HepG2 (cell line): ENCODE data around the gene SORL1-AS1.

Source experiments
- ERF ChIP-seq: IDR thresholded peaks from 2 replicates; pipeline ENCODE4 v1.6.1; 2018; ENCODE audit warnings: missing biosample characterization, missing genetic modification reagents
- MAFK ChIP-seq, 2 experiments: IDR thresholded peaks in 1 of 2; conservative IDR thresholded peaks in 1 of 2; 2 replicates each; pipeline ENCODE4 v1.6.1; 2011; ENCODE audit warnings: improper control_type of control experiment in 2 of 2, low read length in 2 of 2
- SIN3B ChIP-seq: fragments of 150-350 bp; IDR thresholded peaks from 2 replicates; pipeline ENCODE4 v1.6.1; 2014; ENCODE audit warnings: low read length
- SKI ChIP-seq: fragments of 450-650 bp; IDR thresholded peaks from one replicate; pipeline ENCODE4 v1.6.1; 2018; ENCODE audit warnings: mild to moderate bottlenecking; ENCODE audit not compliant: partially characterized antibody
- YEATS2 ChIP-seq: sonication (generic); formaldehyde crosslinking; IDR thresholded peaks from 2 replicates; pipeline ENCODE4 v1.4.0; 2020; ENCODE audit warnings: missing genetic modification reagents, borderline replicate concordance
- ZBTB42 ChIP-seq: sonication (generic); formaldehyde crosslinking; IDR thresholded peaks from 2 replicates; pipeline ENCODE4 v1.5.0; 2020; ENCODE audit warnings: mild to moderate bottlenecking, missing genetic modification reagents
- ZEB1 ChIP-seq: IDR thresholded peaks from 2 replicates; pipeline ENCODE4 v1.6.1; 2012; ENCODE audit warnings: mild to moderate bottlenecking, low read depth, inconsistent platforms; ENCODE audit not compliant: insufficient replicate concordance
- ZMAT3 ChIP-seq: sonication (generic); formaldehyde crosslinking; conservative IDR thresholded peaks from 2 replicates; pipeline ENCODE4 v1.7.0; 2021; ENCODE audit warnings: missing genetic modification reagents
- ZNF12 ChIP-seq: sonication (generic); formaldehyde crosslinking; IDR thresholded peaks from 2 replicates; pipeline ENCODE4 v1.5.0; 2020; ENCODE audit warnings: missing genetic modification reagents
- ZNF142 ChIP-seq: sonication (generic); formaldehyde crosslinking; IDR thresholded peaks from 2 replicates; pipeline ENCODE4 v1.4.0; 2020; ENCODE audit warnings: missing genetic modification reagents
- ZNF263 ChIP-seq: sonication (generic); formaldehyde crosslinking; IDR thresholded peaks from 2 replicates; pipeline ENCODE4 v1.4.0; 2020; ENCODE audit warnings: missing genetic modification reagents
- ZNF318 ChIP-seq: sonication (generic); formaldehyde crosslinking; IDR thresholded peaks from 2 replicates; pipeline ENCODE4 v1.4.0; 2020; ENCODE audit warnings: mild to moderate bottlenecking, missing genetic modification reagents
- ZNF343 ChIP-seq: sonication (generic); formaldehyde crosslinking; IDR thresholded peaks from 2 replicates; pipeline ENCODE4 v1.4.0; 2020; ENCODE audit warnings: mild to moderate bottlenecking, missing genetic modification reagents
- ZNF367 ChIP-seq: sonication (generic); formaldehyde crosslinking; IDR thresholded peaks from 2 replicates; pipeline ENCODE4 v1.4.0; 2020; ENCODE audit warnings: missing genetic modification reagents, borderline replicate concordance
- ZNF547 ChIP-seq: sonication (generic); formaldehyde crosslinking; IDR thresholded peaks from 2 replicates; pipeline ENCODE4 v1.5.1; 2020; ENCODE audit warnings: mild to moderate bottlenecking, missing genetic modification reagents
- ZNF713 ChIP-seq: sonication (generic); formaldehyde crosslinking; IDR thresholded peaks from 2 replicates; pipeline ENCODE4 v1.4.0; 2020; ENCODE audit warnings: mild to moderate bottlenecking, missing genetic modification reagents
- ZNF878 ChIP-seq: sonication (generic); formaldehyde crosslinking; IDR thresholded peaks from 2 replicates; pipeline ENCODE4 v1.8.1; 2023; ENCODE audit warnings: mild to moderate bottlenecking, missing genetic modification reagents, moderate library complexity

SORL1-AS1 gene

GRCh38 chr11:121451178-121451985 lies 1.4 kb downstream of the SORL1-AS1 start (continued):
- TF ChIP-seq ZNF142 (CRISPR knock-in tag) (no peak), MAFK (conservative IDR thresholded peaks at IDR 0.05 in 1 of 2, IDR thresholded peaks at IDR 0.05 in 1 of 2; ENCODE audit: low read length in 2 of 2) (no peak), YEATS2 (no peak), ZMAT3 (no peak), ZNF343 (CRISPR knock-in tag) (peak; percentile 11; the same call in 1 of the 2 replicates), ZNF367 (no peak), ZNF547 (CRISPR knock-in tag) (no peak), ZBTB42 (CRISPR knock-in tag) (no peak), ZNF12 (no peak), ZNF713 (CRISPR knock-in tag) (0 out of 2 replicates have a peak, but pooled peaks have one; percentile 43), ZNF318 (CRISPR knock-in tag) (no peak), SKI (no peak), SIN3B (no peak), ZNF263 (CRISPR knock-in tag) (no peak), ZEB1 (peak; percentile 97), ERF (peak; percentile 34; the same call in 1 of the 2 replicates), ZNF878 (CRISPR knock-in tag) (no peak)
